ENCODE results near the gene ARID1B. TPM values are rescaled to one million over a fixed set of nuclear protein-coding genes. Genes with fewer than 3 reads are reported as not detected.

Gene ARID1B
- total RNA-seq, 4 donors from 2014 or later, result 157 to 315 (median 206) TPM

GRCh38 chr6:157013649-157014304, 236.6 kb downstream of the ARID1B start:
- no peak overlapping the region for H3K4me3 ChIP-seq (replicated peaks in 1 of 3)
- no peaks in the 10 kb centered on the region for H3K27me3 ChIP-seq
- TF ChIP-seq CTCF (IDR thresholded peaks at IDR 0.05) (no peak), POLR2A (IDR thresholded peaks at IDR 0.05) (no peak)
- 84 to 96% methylated on average over 7 of the region's 7 CpGs for WGBS, 2 donors
- H3K9me3 ChIP-seq, result no peaks in the 10 kb centered on the region
- H3K36me3 ChIP-seq, result no peaks in the 10 kb centered on the region
- no peak for DNase-seq
- intact Hi-C loops (cut with DNase I), result no loop called here
- H3K27ac ChIP-seq, result no peak overlapping the region
- H3K4me1 ChIP-seq, result peaks cover 4 to 18% of the 10 kb centered on the region in 2 donors

- no peak for DNase-seq
- intact Hi-C loops (cut with DNase I), result no loop called here
- H3K27ac ChIP-seq, result no peak overlapping the region
- peaks cover 7 to 18% of the 10 kb centered on the region in 2 donors for H3K4me1 ChIP-seq
- H3K4me3 ChIP-seq (replicated peaks in 1 of 3), result no peak overlapping the region
- H3K9me3 ChIP-seq, result no peaks in the 10 kb centered on the region
- no peaks in the 10 kb centered on the region for H3K36me3 ChIP-seq
- no peaks in the 10 kb centered on the region for H3K27me3 ChIP-seq
- TF ChIP-seq POLR2A (IDR thresholded peaks at IDR 0.05), result no peak
- no peak for TF ChIP-seq CTCF (IDR thresholded peaks at IDR 0.05)
- 80 to 85% methylated on average over 7 of the region's 7 CpGs for WGBS, 2 donors
Observed at GRCh38 chr6:157014871-157015270, 237.7 kb downstream of the ARID1B start.

GRCh38 chr6:157017022-157017421, 239.8 kb downstream of the ARID1B start:
- no peak for DNase-seq
- peaks cover 15 to 18% of the 10 kb centered on the region in 2 donors for H3K4me1 ChIP-seq
- 97 to 100% methylated on average over 1 of the region's 1 CpG for WGBS, 2 donors
- intact Hi-C loops (cut with DNase I), result no loop called here
- H3K27ac ChIP-seq, result no peak overlapping the region
- no peaks in the 10 kb centered on the region for H3K9me3 ChIP-seq
- TF ChIP-seq POLR2A (IDR thresholded peaks at IDR 0.05), result no peak
- TF ChIP-seq CTCF (IDR thresholded peaks at IDR 0.05), result no peak
- H3K4me3 ChIP-seq (replicated peaks in 1 of 3), result no peak overlapping the region
- no peaks in the 10 kb centered on the region for H3K36me3 ChIP-seq
- no peaks in the 10 kb centered on the region for H3K27me3 ChIP-seq

- Histone ChIP-seq H3K4me3 (replicated peaks in 1 of 3) (no peak overlapping the region), H3K27ac (no peak overlapping the region), H3K27me3 (no peaks in the 10 kb centered on the region), H3K4me1 (peaks cover 22 to 24% of the 10 kb centered on the region in 2 donors), H3K36me3 (no peaks in the 10 kb centered on the region), H3K9me3 (no peaks in the 10 kb centered on the region)
- intact Hi-C loops (cut with DNase I), result no loop called here
- DNase-seq, result peak; percentile 50 to 51
- no peak for TF ChIP-seq CTCF (IDR thresholded peaks at IDR 0.05)
- TF ChIP-seq POLR2A (IDR thresholded peaks at IDR 0.05), result no peak
Observed at GRCh38 chr6:157017861-157018260, 240.7 kb downstream of the ARID1B start.

GRCh38 chr6:157019115-157019641, 242.0 kb downstream of the ARID1B start:
- H3K27ac ChIP-seq, result peak overlapping the region in 1 of 3 donors; percentile 5
- no peak overlapping the region for H3K4me3 ChIP-seq (replicated peaks in 1 of 3)
- no peaks in the 10 kb centered on the region for H3K9me3 ChIP-seq
- H3K4me1 ChIP-seq, result peaks cover 33 to 34% of the 10 kb centered on the region in 2 donors
- intact Hi-C loops (cut with DNase I), result no loop called here
- WGBS, 2 donors, result 95 to 97% methylated on average over 2 of the region's 2 CpGs
- no peaks in the 10 kb centered on the region for H3K36me3 ChIP-seq
- no peak for DNase-seq
- TF ChIP-seq CTCF (IDR thresholded peaks at IDR 0.05), result no peak
- no peak for TF ChIP-seq POLR2A (IDR thresholded peaks at IDR 0.05)
- no peaks in the 10 kb centered on the region for H3K27me3 ChIP-seq
